ENCODE data around the gene DNAH11. TPM values are rescaled to one million over a fixed set of nuclear protein-coding genes. Genes with fewer than 3 reads are reported as not detected.

DNAH11 gene
- total and polyA plus RNA-seq, 2 of the 4 experiments (the other 2 are of a cell fraction): not detected

GRCh38 chr7:21893401-21893800 is 350.6 kb downstream of the DNAH11 start:
- Histone ChIP-seq H2BK15ac (ENCODE audit: low read depth, low read length) (no peak overlapping the region), H2AK5ac (ENCODE audit: low read depth, low read length) (no peak overlapping the region), H4K20me1 (ENCODE audit: insufficient read depth, low read length) (no peaks in the 10 kb centered on the region), H3K4me3 (ENCODE audit: insufficient read depth, low read depth, low read length) (no peak overlapping the region), H2AK9ac (replicated peaks; ENCODE audit: low read depth, low read length, poor library complexity) (no peak overlapping the region), H3K56ac (ENCODE audit: extremely low read depth, insufficient read depth, low read length) (no peak overlapping the region), H3K23ac (ENCODE audit: low read depth, low read length) (no peak overlapping the region), H2BK20ac (ENCODE audit: low read depth, low read length) (no peak overlapping the region), H3K27me3 (ENCODE audit: control insufficient read depth, insufficient read depth, low read length) (no peaks in the 10 kb centered on the region), H4K91ac (ENCODE audit: insufficient read depth, low read depth, low read length) (no peak overlapping the region), H2BK120ac (ENCODE audit: low read depth, low read length) (no peak overlapping the region), H3K27ac (ENCODE audit: insufficient read depth, low read length) (no peak overlapping the region), H3K4me2 (ENCODE audit: low read depth, low read length) (no peak overlapping the region), H3K9me1 (ENCODE audit: insufficient read depth, low read length) (no peaks in the 10 kb centered on the region), H4K8ac (ENCODE audit: low read depth in 2 of 2, low read length in 2 of 2) (no peak overlapping the region), H3K79me1 (ENCODE audit: low read depth in 1 of 2, low read length in 2 of 2) (no peaks in the 10 kb centered on the region), H4K5ac (ENCODE audit: low read depth, low read length) (no peak overlapping the region), H3K4ac (ENCODE audit: low read depth, low read length) (no peak overlapping the region), H3K18ac (ENCODE audit: low read depth, low read length) (no peak overlapping the region), H3K9me3 (ENCODE audit: control insufficient read depth, insufficient read depth, low read length) (no peaks in the 10 kb centered on the region), H3K36me3 (ENCODE audit: control insufficient read depth, insufficient read depth, low read length) (no peaks in the 10 kb centered on the region), H3K14ac (replicated peaks; ENCODE audit: low read depth, low read length) (no peak overlapping the region), H3K9ac (ENCODE audit: low read depth, low read length) (no peak overlapping the region), H2AFZ (replicated peaks; ENCODE audit: low read length, poor library complexity) (no peak overlapping the region), H3K4me1 (ENCODE audit: control insufficient read depth, insufficient read depth, low read length) (no peaks in the 10 kb centered on the region), H2BK5ac (ENCODE audit: low read depth, low read length, poor library complexity, severe bottlenecking) (no peak overlapping the region)
- POLR2A ChIA-PET (ENCODE audit: unreplicated experiment): no interaction called here
- intact Hi-C loops (cut with micrococcal nuclease): no loop called here
- no TSS peak for BruUV-seq (replicated peaks)
- 100% methylated on average over 1 of the region's 3 CpGs; no CpG with 5 or more reads in 1 of the 2 experiments for WGBS, 2 experiments (ENCODE audit: extremely low coverage in 2 of 2, insufficient read length in 1 of 2)
- no peak for DNase-seq
- ATAC-seq (ENCODE audit: low read depth): no peak
- CTCF ChIA-PET: no interaction called here
- TF ChIP-seq CEBPB (IDR thresholded peaks at IDR 0.05; ENCODE audit: low read depth, low read length) (no peak), MXI1 (IDR thresholded peaks at IDR 0.05; ENCODE audit: borderline replicate concordance, low read depth, low read length) (no peak), NFE2L2 (IDR thresholded peaks at IDR 0.05; ENCODE audit: low read depth, low read length) (no peak)
- in situ Hi-C loops (cut with MboI; ENCODE audit: low sequenced_read_pairs): no loop called here
- dilution Hi-C loops (cut with HindIII; ENCODE audit: low sequenced_read_pairs, unreplicated experiment): no loop called here

Data from IMR-90 (cell line).